D721Med (cell line): ENCODE measurements around the gene SARS1.
"Not testable (repeated sequence)": the region's sequence is repeated elsewhere in the genome, so short reads cannot be mapped to it uniquely, and the experiment has no call there.

Experiments used
- DNase-seq: peaks from one replicate; pipeline ENCODE4 v3.0.0; 2011; ENCODE audit warnings: low spot score; ENCODE audit not compliant: insufficient read length
- FAIRE-seq: peaks from 2 replicates; lab custom pipeline; 2011; peaks lifted over from hg19 to GRCh38; lab: Jason Lieb, UNC
- TF ChIP-seq, protein P1 (sequence below): IDR thresholded peaks from 2 replicates; pipeline ENCODE4 v1.5.1; 2012; ENCODE audit warnings: mild to moderate bottlenecking, control low read depth; ENCODE audit not compliant: insufficient read depth; ENCODE audit errors: missing control alignments

The SARS1 gene

DNA sequence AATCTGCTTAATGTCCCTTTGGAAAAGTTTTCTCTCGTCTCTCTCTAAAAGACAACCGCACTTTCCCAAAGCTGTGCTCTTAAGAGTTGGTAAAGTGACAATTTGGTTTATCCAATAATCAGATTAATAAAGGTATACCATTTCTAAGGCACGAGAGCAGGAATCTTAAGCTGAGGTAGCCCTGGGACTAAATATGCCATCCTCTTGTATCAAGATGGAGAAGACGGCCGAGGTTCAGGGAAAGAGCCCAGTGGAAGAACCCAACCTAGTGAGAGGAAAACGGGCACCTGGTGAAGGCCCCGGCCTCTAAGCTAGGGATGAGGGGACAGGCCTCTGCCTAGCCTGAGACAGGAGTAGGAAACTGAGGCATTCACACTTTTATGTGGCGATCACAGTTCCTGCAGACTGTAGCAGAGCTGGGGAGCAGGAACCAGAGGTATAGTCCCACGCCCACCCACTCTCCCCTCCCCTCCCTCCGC, 334 bp upstream of the SARS1 start:
- no peak for FAIRE-seq
- no peak for DNase-seq
- TF ChIP-seq, protein P1, sequence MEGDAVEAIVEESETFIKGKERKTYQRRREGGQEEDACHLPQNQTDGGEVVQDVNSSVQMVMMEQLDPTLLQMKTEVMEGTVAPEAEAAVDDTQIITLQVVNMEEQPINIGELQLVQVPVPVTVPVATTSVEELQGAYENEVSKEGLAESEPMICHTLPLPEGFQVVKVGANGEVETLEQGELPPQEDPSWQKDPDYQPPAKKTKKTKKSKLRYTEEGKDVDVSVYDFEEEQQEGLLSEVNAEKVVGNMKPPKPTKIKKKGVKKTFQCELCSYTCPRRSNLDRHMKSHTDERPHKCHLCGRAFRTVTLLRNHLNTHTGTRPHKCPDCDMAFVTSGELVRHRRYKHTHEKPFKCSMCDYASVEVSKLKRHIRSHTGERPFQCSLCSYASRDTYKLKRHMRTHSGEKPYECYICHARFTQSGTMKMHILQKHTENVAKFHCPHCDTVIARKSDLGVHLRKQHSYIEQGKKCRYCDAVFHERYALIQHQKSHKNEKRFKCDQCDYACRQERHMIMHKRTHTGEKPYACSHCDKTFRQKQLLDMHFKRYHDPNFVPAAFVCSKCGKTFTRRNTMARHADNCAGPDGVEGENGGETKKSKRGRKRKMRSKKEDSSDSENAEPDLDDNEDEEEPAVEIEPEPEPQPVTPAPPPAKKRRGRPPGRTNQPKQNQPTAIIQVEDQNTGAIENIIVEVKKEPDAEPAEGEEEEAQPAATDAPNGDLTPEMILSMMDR = no peak

DNA sequence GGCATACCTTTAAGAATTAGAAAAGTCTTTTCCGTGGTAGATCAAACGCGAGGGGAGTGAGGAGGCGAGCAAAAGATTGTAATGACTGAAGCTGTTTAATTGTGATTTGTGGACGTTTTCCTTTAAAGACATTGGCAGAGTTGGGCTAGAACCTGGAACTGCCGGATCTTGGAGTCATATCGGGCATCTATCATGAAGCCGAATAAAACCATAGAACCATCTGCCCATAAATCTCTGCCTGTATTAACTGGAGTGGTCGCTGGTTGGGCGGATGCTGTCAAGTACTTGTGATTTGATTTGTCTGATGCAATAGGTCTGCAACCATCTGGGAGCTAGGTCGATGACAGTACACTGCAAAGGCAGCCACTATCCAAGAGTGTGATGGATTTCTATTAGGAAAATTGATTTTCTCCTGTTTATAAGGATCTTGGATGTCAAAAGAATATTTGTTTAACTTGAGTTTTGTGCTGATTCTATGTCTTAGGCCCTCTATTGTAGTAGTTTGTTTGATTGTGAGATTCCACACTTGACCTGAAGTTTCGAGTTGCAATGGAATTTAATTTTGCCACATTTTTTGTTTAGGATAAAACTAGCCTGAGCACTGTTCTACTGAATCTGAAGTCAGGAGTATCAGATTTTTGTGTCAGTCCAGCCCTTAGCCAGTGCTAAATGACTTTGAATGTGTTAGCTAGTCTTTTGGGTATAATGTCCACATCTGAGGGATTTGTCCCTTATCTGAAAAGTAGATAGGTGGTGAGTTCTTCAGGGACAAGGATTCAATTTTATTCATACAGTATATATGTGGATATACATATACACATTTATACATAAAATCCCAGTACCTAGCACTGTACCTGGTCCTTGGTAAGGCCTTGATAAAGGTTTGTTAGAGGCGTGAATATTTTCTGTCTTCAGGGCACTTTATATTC, 1.2 kb downstream of the SARS1 start:
- FAIRE-seq (no peak), DNase-seq (peak; percentile 41)
- TF ChIP-seq, protein P1 = no peak

DNA sequence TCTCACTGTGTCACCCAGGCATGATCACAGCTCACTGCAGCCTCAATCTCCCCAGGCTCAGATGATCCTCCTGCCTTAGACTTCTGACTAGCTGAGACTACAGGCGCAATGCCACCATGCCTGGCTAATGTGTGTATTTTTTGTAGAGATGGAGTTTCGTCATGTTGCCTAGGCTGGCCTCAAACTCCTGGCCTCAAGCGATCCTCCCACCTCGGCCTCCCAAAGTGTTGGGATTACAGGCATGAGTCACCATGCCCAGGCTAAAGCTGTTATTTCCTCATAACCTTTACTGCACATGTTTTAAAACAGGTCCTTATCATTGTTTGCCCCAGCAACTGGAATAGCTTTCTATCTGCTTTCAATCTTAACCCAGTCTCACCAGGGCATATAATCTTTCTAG, 2.9 kb downstream of the SARS1 start:
- DNase-seq (no peak), FAIRE-seq (no peak)
- TF ChIP-seq, protein P1 = no peak

DNA sequence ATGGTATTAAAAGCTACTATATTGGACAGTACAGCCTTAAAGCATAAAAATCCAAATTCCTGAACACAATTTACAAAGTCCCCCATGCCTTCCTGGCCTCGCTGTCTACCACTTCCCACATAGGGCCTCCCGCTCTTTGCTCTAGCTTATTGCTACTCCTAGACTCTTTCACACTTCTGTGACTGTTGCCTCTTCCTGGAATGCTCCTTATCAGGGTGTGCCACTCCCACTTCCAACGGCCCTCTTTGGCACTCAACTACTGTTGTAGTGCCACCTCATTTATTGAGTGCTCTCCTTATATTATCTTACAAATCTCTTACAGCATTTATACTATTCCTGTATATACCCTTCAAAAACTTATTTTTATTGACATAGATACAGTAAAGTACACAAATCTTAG, 4.8 kb downstream of the SARS1 start:
- TF ChIP-seq, protein P1 = no peak
- DNase-seq = no peak
- FAIRE-seq = no peak

DNA sequence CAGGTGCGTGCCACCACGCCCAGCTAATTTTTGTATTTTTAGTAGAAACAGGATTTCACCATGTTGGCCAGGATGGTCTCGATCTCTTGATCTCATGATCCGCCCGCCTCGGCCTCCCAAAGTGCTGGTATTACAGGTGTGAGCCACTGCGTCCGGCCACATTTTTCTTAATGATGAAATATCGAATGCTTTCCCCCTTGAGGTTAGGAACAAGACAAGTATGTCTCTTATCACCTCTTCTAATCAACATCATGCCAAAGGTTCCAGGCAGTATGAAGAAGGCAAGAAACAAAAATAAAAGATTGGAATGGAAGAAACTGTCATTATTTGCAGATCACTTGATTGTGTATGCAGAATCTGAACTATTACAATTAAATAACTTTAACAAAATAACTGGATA, 7.5 kb downstream of the SARS1 start:
- DNase-seq, FAIRE-seq: not testable (repeated sequence)

DNA sequence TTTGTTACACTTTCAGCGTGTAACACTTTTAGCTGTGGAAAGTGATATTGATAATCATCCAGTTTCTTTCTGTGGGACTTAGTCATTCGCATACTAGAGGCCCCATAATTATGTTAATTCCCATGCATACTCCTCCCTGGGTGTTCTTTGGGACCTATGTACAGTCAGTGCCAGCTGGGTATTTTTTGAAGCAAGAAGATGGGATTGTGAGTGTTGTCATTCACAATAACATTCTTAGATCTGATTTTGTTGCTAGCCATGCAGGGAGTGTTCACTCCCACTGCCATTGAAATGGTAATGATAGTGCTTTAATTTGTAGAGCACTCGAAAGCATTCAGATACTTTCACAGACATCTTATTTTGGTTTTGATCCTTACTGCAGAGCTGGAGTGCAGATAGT, 11.6 kb downstream of the SARS1 start:
- TF ChIP-seq, protein P1 = no peak
- no peak for DNase-seq
- FAIRE-seq = no peak

DNA sequence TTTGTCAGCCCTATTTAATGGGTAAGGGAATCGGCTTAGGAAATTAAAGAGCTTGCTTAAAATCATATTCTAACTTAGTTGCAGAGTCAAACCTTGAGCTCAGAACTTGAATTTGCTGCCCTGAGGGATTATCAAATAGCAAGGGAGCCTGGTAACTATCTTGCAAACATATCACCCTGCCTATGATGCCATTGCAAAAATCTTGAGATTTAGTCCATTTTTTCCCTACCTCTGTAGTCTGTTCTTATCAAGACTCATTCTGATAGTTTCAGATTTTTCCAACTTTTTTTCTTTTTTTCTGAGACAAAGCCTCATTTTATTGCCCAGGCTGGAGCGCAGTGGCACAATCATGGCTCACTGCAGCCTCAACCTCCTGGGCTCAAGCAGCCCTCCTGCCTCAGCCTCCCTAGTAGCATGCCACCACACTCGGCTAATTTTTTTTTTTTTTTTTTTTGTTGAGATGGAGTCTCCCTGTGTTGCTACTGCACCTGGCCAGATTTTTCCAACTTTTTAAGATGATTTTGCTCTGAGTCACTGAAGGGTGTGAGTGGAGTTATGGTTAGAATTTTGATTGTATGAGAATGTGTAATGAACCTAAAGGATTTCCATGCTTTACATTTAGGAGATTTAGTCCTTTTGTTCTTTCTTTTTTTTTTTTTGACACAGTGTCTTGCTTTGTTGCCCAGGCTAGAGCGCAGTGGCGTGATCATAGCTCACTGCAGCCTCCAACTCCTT, 12.2 kb downstream of the SARS1 start:
- FAIRE-seq = no peak
- TF ChIP-seq, protein P1 = no peak
- no peak for DNase-seq
